HepG2 (cell line): Measurements from ENCODE around the gene B4GALT5.

Source experiments
- AKAP8 ChIP-seq: sonication (generic); formaldehyde crosslinking; IDR thresholded peaks from 2 replicates; pipeline ENCODE4 v1.5.1; 2020; ENCODE audit warnings: mild to moderate bottlenecking, missing genetic modification reagents
- BATF2 ChIP-seq: sonication (generic); formaldehyde crosslinking; IDR thresholded peaks from 2 replicates; pipeline ENCODE4 v1.8.0; 2022; ENCODE audit warnings: mild to moderate bottlenecking, missing genetic modification reagents, moderate library complexity
- NR2F2 ChIP-seq: IDR thresholded peaks from 2 replicates; pipeline ENCODE4 v1.6.1; 2012; ENCODE audit warnings: low read depth, inconsistent platforms, borderline replicate concordance
- POLR2A ChIP-seq, 2 experiments: IDR thresholded peaks; 2 replicates each; pipeline ENCODE4 v1.6.1; 2011; ENCODE audit warnings: low read depth in 2 of 2, low read length in 2 of 2, mild to moderate bottlenecking in 1 of 2, moderate library complexity in 1 of 2; ENCODE audit not compliant: insufficient read depth in 1 of 2
- RXRA ChIP-seq: sonication (generic); formaldehyde crosslinking; IDR thresholded peaks from 2 replicates; pipeline ENCODE4 v1.5.1; 2020; ENCODE audit warnings: missing genetic modification reagents
- ZNF121 ChIP-seq: sonication (generic); formaldehyde crosslinking; IDR thresholded peaks from 2 replicates; pipeline ENCODE4 v1.5.0; 2020; ENCODE audit warnings: mild to moderate bottlenecking, missing genetic modification reagents

- TF ChIP-seq AKAP8 (CRISPR knock-in tag) (no peak), BATF2 (no peak), POLR2A (IDR thresholded peaks at IDR 0.05; ENCODE audit: insufficient read depth in 1 of 2, low read depth in 2 of 2, low read length in 2 of 2) (no peak), NR2F2 (no peak), ZNF121 (no peak), RXRA (CRISPR knock-in tag) (no peak)
Observed at GRCh38 chr20:49597825-49598395, 115.8 kb downstream of the B4GALT5 start.
